Common myeloid progenitor, CD34-positive (primary cell): ENCODE measurements around the gene RUBCNL.

Experiments used
- CTCF ChIA-PET: fragments of 350-600 bp; sonication (Branson Sonifier 250); formaldehyde crosslinking; loops from one replicate; lab custom pipeline; 2021; ENCODE audit warnings: antibody characterized with exemption; lab: Charles Lee
- POLR2A ChIA-PET: fragments of 350-600 bp; sonication (Branson Sonifier 250); formaldehyde crosslinking; loops from one replicate; lab custom pipeline; 2021; ENCODE audit warnings: antibody characterized with exemption; lab: Charles Lee
- DNase-seq, 3 donors: peaks; one replicate each; pipeline versions ENCODE4 v3.0.0 to v3.0.0-alpha.2; 2013
- H3K27ac ChIP-seq, 2 experiments: 1 replicate in 1 of 2; 2 replicates in 1 of 2; pipeline ENCODE4 v1.7.0; 2013; ENCODE audit warnings: inconsistent platforms in 2 of 2, low read length in 2 of 2, mild to moderate bottlenecking in 2 of 2, low read depth in 1 of 2, moderate library complexity in 1 of 2; ENCODE audit not compliant: severe bottlenecking in 2 of 2, insufficient read depth in 1 of 2, poor library complexity in 1 of 2
- H3K27me3 ChIP-seq, 5 experiments: replicated peaks in 2 of 5; 1 replicate in 3 of 5; 2 replicates in 2 of 5; pipeline versions ENCODE4 v1.6.1 to v1.7.0; 2013; ENCODE audit warnings: low read length in 4 of 5, mild to moderate bottlenecking in 2 of 5, moderate library complexity in 2 of 5, inconsistent platforms in 1 of 5; ENCODE audit not compliant: insufficient read depth in 5 of 5, control insufficient read depth in 4 of 5
- H3K36me3 ChIP-seq, 4 experiments: 1 replicate in 2 of 4; 2 replicates in 2 of 4; pipeline versions ENCODE4 v1.6.1 to v1.7.0; 2013; ENCODE audit warnings: low read length in 3 of 4, control low read depth in 1 of 4, mild to moderate bottlenecking in 1 of 4; ENCODE audit not compliant: control insufficient read depth in 4 of 4, insufficient read depth in 4 of 4
- H3K4me1 ChIP-seq, 4 experiments: 1 replicate in 3 of 4; 2 replicates in 1 of 4; pipeline versions ENCODE4 v1.6.1 to v1.7.1; 2013; ENCODE audit warnings: low read length in 3 of 4, mild to moderate bottlenecking in 3 of 4, control low read depth in 1 of 4, inconsistent platforms in 1 of 4, moderate library complexity in 1 of 4; ENCODE audit not compliant: control insufficient read depth in 4 of 4, insufficient read depth in 4 of 4; ENCODE audit errors: control extremely low read depth in 1 of 4
- H3K4me3 ChIP-seq, 7 experiments: 1 replicate in 4 of 7; 2 replicates in 3 of 7; pipeline versions ENCODE4 v1.5.1 to v1.7.0; 2013; ENCODE audit warnings: mild to moderate bottlenecking in 7 of 7, low read length in 6 of 7, moderate library complexity in 6 of 7, inconsistent platforms in 2 of 7, low read depth in 2 of 7, control low read depth in 1 of 7; ENCODE audit not compliant: insufficient read depth in 4 of 7, control insufficient read depth in 1 of 7; ENCODE audit errors: extremely low read depth in 1 of 7
- H3K9me3 ChIP-seq, 5 experiments: 1 replicate in 4 of 5; 2 replicates in 1 of 5; pipeline versions ENCODE4 v1.6.1 to v1.7.1; 2013; ENCODE audit warnings: low read length in 4 of 5, mild to moderate bottlenecking in 2 of 5, inconsistent platforms in 1 of 5, low read depth in 1 of 5, moderate library complexity in 1 of 5; ENCODE audit not compliant: control insufficient read depth in 4 of 5, insufficient read depth in 2 of 5; ENCODE audit errors: control extremely low read depth in 1 of 5
- WGBS: methylation state at CpG from one replicate; pipeline ENCODE4 v1.1.5; 2013; ENCODE audit not compliant: insufficient coverage; 5-methylcytosine and 5-hydroxymethylcytosine counted together

RUBCNL gene

DNA sequence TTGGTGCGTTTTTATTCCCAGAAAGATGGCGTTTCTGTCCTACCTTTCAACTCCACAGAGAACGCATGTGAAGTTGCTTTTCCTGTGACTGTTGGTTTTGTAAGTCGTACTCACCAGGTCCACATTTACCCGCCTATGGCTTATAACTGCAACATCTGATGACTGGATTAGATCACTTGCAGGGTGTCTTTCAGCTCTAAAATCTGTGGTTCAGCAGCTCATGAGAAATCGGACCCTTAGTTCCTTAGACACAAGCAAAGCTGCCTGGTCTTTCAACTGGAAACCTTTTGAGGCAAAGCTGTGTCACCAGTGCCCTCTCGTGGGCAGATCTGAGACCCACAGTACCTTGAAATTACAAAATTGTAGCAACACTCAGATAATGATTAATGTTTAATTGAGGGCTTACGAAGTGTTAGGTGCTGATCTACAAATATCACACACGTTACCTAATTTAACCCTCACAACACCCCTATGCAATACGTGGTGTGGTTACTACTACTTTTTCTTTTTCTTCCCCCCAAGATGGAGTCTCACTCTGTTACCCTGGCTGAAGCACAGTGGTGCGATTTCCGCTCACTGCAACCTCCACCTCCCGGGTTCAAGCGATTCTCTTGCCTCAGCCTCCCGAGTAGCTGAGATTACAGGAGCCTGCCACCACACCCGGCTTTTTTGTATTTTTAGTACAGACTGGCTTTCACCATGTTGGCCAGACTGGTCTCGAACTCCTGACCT lies 65.4 kb downstream of the RUBCNL start:
- ChIA-PET CTCF (interaction anchor here (0.6 to 2.4 kb wide), 18 partner anchors 8 to 811 kb away, joined by 3 to 13 read pairs (median 4); no protein-coding TSS in a partner anchor), POLR2A (interaction anchor here (1.1 kb wide), 1 partner anchor 166 kb away, joined by 3 read pairs; no protein-coding TSS in a partner anchor)
- DNase-seq = peak; percentile 64 to 86 (median 81)
- Histone ChIP-seq H3K4me1 (peaks cover 0 to 3% (median 1%) of the 10 kb centered on the region in 4 experiments), H3K27ac (no peak overlapping the region), H3K27me3 (no peaks in the 10 kb centered on the region), H3K9me3 (no peaks in the 10 kb centered on the region), H3K4me3 (no peak overlapping the region), H3K36me3 (no peaks in the 10 kb centered on the region)
- WGBS = 75% methylated on average over 12 of the region's 17 CpGs

DNA sequence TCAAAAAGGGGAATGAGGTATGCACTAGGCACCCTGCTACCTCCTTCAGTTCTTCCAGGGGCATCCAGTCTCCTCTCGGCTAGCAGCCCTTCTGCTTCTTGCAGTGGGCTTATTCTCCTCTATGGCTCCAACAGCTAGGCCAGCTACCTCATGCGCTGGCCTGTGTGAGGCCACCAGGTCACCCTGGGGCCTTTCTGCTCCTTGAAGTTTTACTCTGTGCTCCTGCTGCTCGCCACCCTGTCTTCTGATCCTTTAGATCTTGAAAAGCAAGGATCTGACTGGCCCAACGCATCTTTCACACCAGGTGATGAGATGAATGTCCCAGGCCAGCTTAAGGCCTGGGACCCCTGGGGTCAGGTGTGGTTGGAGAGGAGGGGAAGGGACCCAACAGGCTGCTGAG lies 66.2 kb downstream of the RUBCNL start:
- Histone ChIP-seq H3K9me3 (no peaks in the 10 kb centered on the region), H3K36me3 (no peaks in the 10 kb centered on the region), H3K27me3 (no peaks in the 10 kb centered on the region), H3K4me1 (peaks cover 0 to 3% (median 1%) of the 10 kb centered on the region in 4 experiments), H3K4me3 (no peak overlapping the region), H3K27ac (no peak overlapping the region)
- 98% methylated on average over 4 of the region's 4 CpGs for WGBS
- ChIA-PET POLR2A (interaction anchor here (1.1 kb wide), 1 partner anchor 166 kb away, joined by 3 read pairs; no protein-coding TSS in a partner anchor), CTCF (interaction anchor here (0.6 to 2.4 kb wide), 13 partner anchors 9 to 810 kb away, joined by 3 to 13 read pairs (median 4); no protein-coding TSS in a partner anchor)
- DNase-seq = no peak

DNA sequence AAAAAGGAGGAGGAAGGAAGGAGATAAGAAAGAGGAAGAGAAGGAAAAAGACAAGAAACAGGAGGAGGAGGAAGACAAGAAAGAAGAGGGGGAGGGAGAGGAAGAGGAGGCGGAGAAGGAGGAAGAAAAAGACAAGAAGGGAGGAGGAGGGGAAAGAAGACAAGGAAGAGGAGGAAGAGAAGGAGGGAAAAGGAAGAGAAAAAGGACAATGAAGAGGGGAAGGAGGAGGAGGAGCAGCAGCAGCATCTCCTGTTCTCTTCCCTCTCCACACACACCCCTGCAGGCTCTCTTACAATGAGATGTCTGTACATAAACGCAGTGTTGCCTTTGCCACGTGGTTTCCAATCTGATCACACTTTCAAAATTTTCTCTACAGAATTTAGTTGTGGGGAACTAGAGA lies 66.6 kb downstream of the RUBCNL start:
- Histone ChIP-seq H3K36me3 (no peaks in the 10 kb centered on the region), H3K4me1 (peaks cover 0 to 3% (median 1%) of the 10 kb centered on the region in 4 experiments), H3K27me3 (no peaks in the 10 kb centered on the region), H3K9me3 (no peaks in the 10 kb centered on the region), H3K4me3 (no peak overlapping the region), H3K27ac (no peak overlapping the region)
- DNase-seq = no peak
- POLR2A ChIA-PET = no interaction called here
- WGBS = no CpG with 5 or more reads among the region's 3 CpGs
- CTCF ChIA-PET = interaction anchor here (1.3 to 2.4 kb wide), 5 partner anchors 16 to 513 kb away, joined by 4 to 13 read pairs (median 6); no protein-coding TSS in a partner anchor

DNA sequence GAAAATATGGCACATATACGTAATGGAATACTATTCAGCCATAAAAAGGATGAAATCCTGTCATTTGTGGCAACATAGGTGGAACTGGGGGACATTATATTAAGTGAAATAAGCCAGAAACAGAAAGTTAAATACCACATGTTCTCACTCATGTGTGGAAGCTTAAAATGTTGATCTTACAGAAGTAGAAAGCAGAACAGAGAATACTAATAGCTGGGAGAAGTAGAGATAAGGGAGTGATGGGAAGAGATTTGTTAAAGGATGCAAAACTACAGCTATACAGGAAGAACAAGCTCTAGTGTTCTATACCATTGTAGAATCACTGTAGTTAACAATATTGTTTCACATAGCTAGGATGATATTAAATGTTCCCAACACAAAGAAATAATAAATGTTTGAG lies 68.1 kb downstream of the RUBCNL start:
- DNase-seq = no peak
- POLR2A ChIA-PET = interaction anchor here (0.5 kb wide), 1 partner anchor 16 kb away, joined by 5 read pairs; no protein-coding TSS in a partner anchor
- Histone ChIP-seq H3K9me3 (no peaks in the 10 kb centered on the region), H3K27ac (no peak overlapping the region), H3K27me3 (no peaks in the 10 kb centered on the region), H3K4me3 (no peak overlapping the region), H3K4me1 (peaks cover 0 to 3% (median 1%) of the 10 kb centered on the region in 4 experiments), H3K36me3 (no peaks in the 10 kb centered on the region)
- WGBS = no CpG with 5 or more reads among the region's 1 CpG
- CTCF ChIA-PET = interaction anchor here (0.9 to 1.8 kb wide), 2 partner anchors 12 to 159 kb away, joined by 3 to 6 read pairs; no protein-coding TSS in a partner anchor

DNA sequence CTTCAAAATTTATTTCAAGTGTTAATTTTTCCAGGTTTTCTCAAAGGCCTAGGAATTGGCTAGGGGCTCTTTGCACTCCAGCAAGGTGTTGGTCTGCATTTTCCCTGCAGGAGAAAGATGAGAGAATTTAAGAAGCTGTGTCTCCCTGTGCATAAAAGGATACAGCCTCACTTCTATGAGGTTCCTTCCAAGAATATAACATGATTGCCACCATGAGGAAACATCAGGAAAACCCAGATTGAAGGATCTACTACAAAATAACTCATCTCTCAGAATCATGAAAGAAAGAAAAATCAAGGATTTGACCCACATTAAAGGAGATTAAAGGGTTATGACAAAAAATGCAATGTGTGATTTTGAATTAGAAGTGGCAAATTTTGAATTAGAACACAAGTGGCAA lies 69.9 kb downstream of the RUBCNL start:
- POLR2A ChIA-PET = no interaction called here
- H3K4me3 ChIP-seq = no peak overlapping the region
- no peaks in the 10 kb centered on the region for H3K27me3 ChIP-seq
- H3K4me1 ChIP-seq = peaks cover 0 to 3% (median 1%) of the 10 kb centered on the region in 4 experiments
- no peak overlapping the region for H3K27ac ChIP-seq
- CTCF ChIA-PET = interaction anchor here (1.3 kb wide), 1 partner anchor 21 kb away, joined by 3 read pairs; no protein-coding TSS in a partner anchor
- no peaks in the 10 kb centered on the region for H3K36me3 ChIP-seq
- DNase-seq = no peak
- H3K9me3 ChIP-seq = no peaks in the 10 kb centered on the region

DNA sequence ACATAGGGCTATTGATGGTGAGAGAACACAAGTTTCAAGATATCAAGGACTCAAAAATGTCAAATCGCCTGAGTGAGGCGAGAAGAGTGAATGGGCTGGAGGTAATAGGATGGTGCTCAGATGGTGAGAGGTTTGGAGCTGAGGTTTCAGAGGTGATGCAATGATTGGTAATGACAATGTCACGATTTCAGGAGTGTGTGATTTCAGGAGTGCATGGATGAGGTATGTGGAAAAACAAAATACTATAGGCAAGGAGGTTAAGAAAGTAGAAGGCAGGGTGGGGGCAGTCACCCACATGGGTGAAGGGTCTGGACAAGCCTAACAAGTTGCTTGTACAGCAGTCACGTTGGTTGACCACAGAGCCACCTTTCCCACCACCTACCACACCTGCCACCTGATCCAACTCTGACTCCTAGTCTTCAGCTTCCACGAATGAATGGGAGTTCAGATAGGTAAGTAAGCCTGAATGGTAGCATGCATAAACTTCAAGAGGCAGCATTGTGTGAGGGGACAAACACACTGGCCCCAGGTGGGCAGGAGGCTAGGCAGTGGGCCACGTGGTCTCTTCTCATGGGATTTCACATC lies 71.5 kb downstream of the RUBCNL start:
- Histone ChIP-seq H3K27me3 (no peaks in the 10 kb centered on the region), H3K4me1 (no peaks in the 10 kb centered on the region), H3K4me3 (no peak overlapping the region), H3K36me3 (no peaks in the 10 kb centered on the region), H3K9me3 (no peaks in the 10 kb centered on the region), H3K27ac (no peak overlapping the region)
- WGBS = 94% methylated on average over 3 of the region's 6 CpGs
- no peak for DNase-seq
- ChIA-PET POLR2A (no interaction called here), CTCF (no interaction called here)

DNA sequence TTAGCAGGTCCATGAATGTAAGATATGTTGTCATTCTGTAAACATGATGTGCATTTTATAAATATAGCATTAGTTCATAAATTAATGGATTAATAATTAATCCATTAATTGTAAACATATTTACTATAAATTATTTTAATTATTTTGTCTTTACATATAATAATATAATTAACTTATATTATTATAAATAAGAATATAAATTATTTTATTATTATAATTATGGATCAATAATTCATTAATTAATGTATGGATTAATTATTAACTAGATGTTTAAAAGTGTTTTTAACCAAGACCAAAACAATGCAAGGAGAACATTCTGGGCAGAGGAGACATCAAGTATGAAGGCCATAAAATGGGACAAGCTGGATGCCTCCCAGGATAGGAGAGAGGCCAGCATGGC lies 72.0 kb downstream of the RUBCNL start:
- ChIA-PET POLR2A (no interaction called here), CTCF (no interaction called here)
- peaks cover 0 to 2% (median 0%) of the 10 kb centered on the region in 5 experiments for H3K9me3 ChIP-seq
- no peak for DNase-seq
- no peak overlapping the region for H3K4me3 ChIP-seq
- no peaks in the 10 kb centered on the region for H3K27me3 ChIP-seq
- no peaks in the 10 kb centered on the region for H3K36me3 ChIP-seq
- H3K27ac ChIP-seq = no peak overlapping the region
- no peaks in the 10 kb centered on the region for H3K4me1 ChIP-seq
